RKO (cell line): Measurements from ENCODE around the gene CARF.

Source experiments
- DNase-seq: peaks from one replicate; pipeline ENCODE4 v3.0.0-alpha.2; 2016; ENCODE audit warnings: low spot score

The CARF gene

GRCh38 chr2:203021991-203022390, 109.9 kb downstream of the CARF start:
- no peak for DNase-seq

GRCh38 chr2:203022751-203023150, 110.7 kb downstream of the CARF start:
- no peak for DNase-seq

GRCh38 chr2:203025592-203025991, 113.5 kb downstream of the CARF start:
- no peak for DNase-seq

GRCh38 chr2:203030545-203030944, 118.5 kb downstream of the CARF start:
- no peak for DNase-seq

GRCh38 chr2:203030991-203031390, 118.9 kb downstream of the CARF start:
- DNase-seq, result no peak

GRCh38 chr2:203033395-203033794, 121.3 kb downstream of the CARF start:
- DNase-seq, result no peak

GRCh38 chr2:203035879-203036470, 123.9 kb downstream of the CARF start:
- no peak for DNase-seq
